Fibroblast of lung (primary cell): ENCODE results near the gene ACER3.

Experiments
- EZH2 ChIP-seq: IDR thresholded peaks from 2 replicates; pipeline ENCODE4 v1.5.1; 2012; ENCODE audit warnings: low read length, control low read depth, mild to moderate bottlenecking; ENCODE audit errors: missing control alignments
- TF ChIP-seq, protein P1 (sequence below), 2 donors: IDR thresholded peaks in 1 of 2; conservative IDR thresholded peaks in 1 of 2; 1 replicate in 1 of 2; 2 replicates in 1 of 2; pipeline ENCODE4 v1.5.1; 2011 to 2012; ENCODE audit warnings: low read length in 2 of 2, control low read depth in 1 of 2, inconsistent platforms in 1 of 2, low read depth in 1 of 2, mild to moderate bottlenecking in 1 of 2

DNA sequence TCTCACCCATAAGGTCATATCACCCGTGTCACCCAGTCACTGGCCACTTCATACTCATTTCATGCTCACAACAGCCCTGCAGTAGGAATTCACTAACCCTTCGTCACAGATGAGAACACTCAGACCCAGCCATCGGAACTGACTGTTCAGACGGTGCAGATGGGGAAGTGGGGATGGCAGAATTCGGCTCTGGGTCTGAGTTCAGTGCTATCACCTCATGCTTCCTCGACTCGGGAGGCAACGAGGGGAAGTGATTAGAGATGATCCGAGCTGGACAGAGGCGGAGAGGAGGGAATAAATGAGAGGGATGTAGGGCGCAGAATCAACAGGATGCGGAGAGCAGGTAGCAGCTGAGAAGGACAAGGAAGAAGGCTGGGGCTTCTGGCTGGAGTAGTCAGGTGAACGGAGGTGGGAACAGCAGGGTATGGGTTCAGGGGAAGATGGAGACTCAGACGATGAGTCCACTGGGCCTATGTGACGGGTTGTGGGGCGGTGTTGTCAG is 178.2 kb downstream of the ACER3 start:
- TF ChIP-seq, protein P1, sequence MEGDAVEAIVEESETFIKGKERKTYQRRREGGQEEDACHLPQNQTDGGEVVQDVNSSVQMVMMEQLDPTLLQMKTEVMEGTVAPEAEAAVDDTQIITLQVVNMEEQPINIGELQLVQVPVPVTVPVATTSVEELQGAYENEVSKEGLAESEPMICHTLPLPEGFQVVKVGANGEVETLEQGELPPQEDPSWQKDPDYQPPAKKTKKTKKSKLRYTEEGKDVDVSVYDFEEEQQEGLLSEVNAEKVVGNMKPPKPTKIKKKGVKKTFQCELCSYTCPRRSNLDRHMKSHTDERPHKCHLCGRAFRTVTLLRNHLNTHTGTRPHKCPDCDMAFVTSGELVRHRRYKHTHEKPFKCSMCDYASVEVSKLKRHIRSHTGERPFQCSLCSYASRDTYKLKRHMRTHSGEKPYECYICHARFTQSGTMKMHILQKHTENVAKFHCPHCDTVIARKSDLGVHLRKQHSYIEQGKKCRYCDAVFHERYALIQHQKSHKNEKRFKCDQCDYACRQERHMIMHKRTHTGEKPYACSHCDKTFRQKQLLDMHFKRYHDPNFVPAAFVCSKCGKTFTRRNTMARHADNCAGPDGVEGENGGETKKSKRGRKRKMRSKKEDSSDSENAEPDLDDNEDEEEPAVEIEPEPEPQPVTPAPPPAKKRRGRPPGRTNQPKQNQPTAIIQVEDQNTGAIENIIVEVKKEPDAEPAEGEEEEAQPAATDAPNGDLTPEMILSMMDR (conservative IDR thresholded peaks at IDR 0.05 in 1 of 2, IDR thresholded peaks at IDR 0.05 in 1 of 2; ENCODE audit: low read depth in 1 of 2, low read length in 2 of 2): no peak
- TF ChIP-seq EZH2: no peak
